CD14-positive monocyte (primary cell): ENCODE measurements around the gene WDR26. TPM values are rescaled to one million over a fixed set of nuclear protein-coding genes. Genes with fewer than 3 reads are reported as not detected.

ENCODE experiments used
- DNase-seq, 3 donors: peaks; one replicate each; pipeline ENCODE4 v3.0.0-alpha.2; 2011 to 2022
- H2AFZ ChIP-seq: 2 replicates; pipeline ENCODE4 v1.6.0; 2012; ENCODE audit warnings: mild to moderate bottlenecking, low read depth, low read length, inconsistent platforms; ENCODE audit not compliant: insufficient read depth, poor library complexity, severe bottlenecking
- H3K27ac ChIP-seq, 2 donors: 1 replicate in 1 of 2; 2 replicates in 1 of 2; pipeline ENCODE4 v1.5.1; 2012 to 2013; ENCODE audit warnings: low read length in 2 of 2, control low read depth in 1 of 2, inconsistent platforms in 1 of 2, low read depth in 1 of 2, mild to moderate bottlenecking in 1 of 2
- H3K27me3 ChIP-seq, 2 donors: one replicate each; pipeline versions ENCODE4 v1.6.0 to v1.6.1; 2011 to 2013; ENCODE audit warnings: low read length in 2 of 2; ENCODE audit not compliant: control insufficient read depth in 2 of 2, insufficient read depth in 2 of 2
- H3K36me3 ChIP-seq, 2 donors: replicated peaks in 1 of 2; 1 replicate in 1 of 2; 2 replicates in 1 of 2; pipeline versions ENCODE4 v1.5.1 to v1.6.1; 2012 to 2013; ENCODE audit warnings: low read length in 2 of 2, control low read depth in 1 of 2, inconsistent platforms in 1 of 2, mild to moderate bottlenecking in 1 of 2; ENCODE audit not compliant: insufficient read depth in 2 of 2, control insufficient read depth in 1 of 2
- H3K4me1 ChIP-seq, 2 donors: 1 replicate in 1 of 2; 2 replicates in 1 of 2; pipeline versions ENCODE4 v1.5.1 to v1.6.1; 2012 to 2013; ENCODE audit warnings: low read length in 2 of 2, control low read depth in 1 of 2, inconsistent platforms in 1 of 2, mild to moderate bottlenecking in 1 of 2, moderate library complexity in 1 of 2; ENCODE audit not compliant: insufficient read depth in 2 of 2, control insufficient read depth in 1 of 2
- H3K4me2 ChIP-seq: replicated peaks from 2 replicates; pipeline ENCODE3; 2012; ENCODE audit warnings: low read length, moderate library complexity, mild to moderate bottlenecking; ENCODE audit not compliant: poor library complexity, severe bottlenecking; ENCODE audit errors: extremely low read depth
- H3K4me3 ChIP-seq, 3 experiments: fragments of 200-600 bp in 1 of 3; sonication (generic) in 1 of 3; replicated peaks in 1 of 3; 1 replicate in 2 of 3; 2 replicates in 1 of 3; pipeline ENCODE4 v1.5.1; 2011 to 2013; ENCODE audit warnings: low read length in 3 of 3, mild to moderate bottlenecking in 3 of 3, control low read depth in 2 of 3, low read depth in 2 of 3, inconsistent platforms in 1 of 3, moderate library complexity in 1 of 3
- H3K79me2 ChIP-seq: 2 replicates; pipeline ENCODE4 v1.6.0; 2012; ENCODE audit warnings: mild to moderate bottlenecking, control low read depth, inconsistent platforms, low read length, moderate library complexity; ENCODE audit not compliant: insufficient read depth
- H3K9ac ChIP-seq: 2 replicates; pipeline ENCODE4 v1.6.0; 2017; ENCODE audit warnings: low read length, mild to moderate bottlenecking; ENCODE audit not compliant: insufficient read depth, poor library complexity, severe bottlenecking
- H3K9me3 ChIP-seq, 2 donors: replicated peaks in 1 of 2; 1 replicate in 1 of 2; 2 replicates in 1 of 2; pipeline versions ENCODE4 v1.5.1 to v1.6.1; 2012 to 2013; ENCODE audit warnings: low read length in 2 of 2, control low read depth in 1 of 2; ENCODE audit not compliant: control insufficient read depth in 1 of 2, insufficient read depth in 1 of 2
- H4K20me1 ChIP-seq: 2 replicates; pipeline ENCODE4 v1.6.0; 2012; ENCODE audit warnings: mild to moderate bottlenecking, low read length, control low read depth, moderate library complexity; ENCODE audit not compliant: insufficient read depth
- H3K27ac Mint-ChIP-seq, 7 donors: one replicate each; pipeline ENCODE4 v1.8.0; 2020; ENCODE audit warnings: mild to moderate bottlenecking in 7 of 7, mixed read lengths in 7 of 7, moderate library complexity in 6 of 7, inconsistent platforms in 2 of 7
- H3K27me3 Mint-ChIP-seq, 3 donors: one replicate each; pipeline ENCODE4 v1.8.0; 2021 to 2022; ENCODE audit warnings: low read depth in 3 of 3, mild to moderate bottlenecking in 3 of 3, mixed read lengths in 3 of 3, moderate library complexity in 3 of 3, inconsistent platforms in 1 of 3
- H3K36me3 Mint-ChIP-seq, 2 donors: one replicate each; pipeline ENCODE4 v1.8.0; 2020; ENCODE audit warnings: mixed read lengths in 2 of 2, inconsistent platforms in 1 of 2, mild to moderate bottlenecking in 1 of 2
- H3K4me1 Mint-ChIP-seq: one replicate; pipeline ENCODE4 v1.8.0; 2020; ENCODE audit warnings: mild to moderate bottlenecking, mixed read lengths
- H3K4me3 Mint-ChIP-seq, 2 donors: one replicate each; pipeline ENCODE4 v1.8.0; 2020; ENCODE audit warnings: mild to moderate bottlenecking in 2 of 2, mixed read lengths in 2 of 2, moderate library complexity in 1 of 2
- H3K9me3 Mint-ChIP-seq, 7 donors: one replicate each; pipeline ENCODE4 v1.8.0; 2020 to 2022; ENCODE audit warnings: mixed read lengths in 7 of 7, mild to moderate bottlenecking in 6 of 7, moderate library complexity in 6 of 7, inconsistent platforms in 2 of 7
- WGBS: methylation state at CpG from one replicate; pipeline ENCODE4 v1.1.5; 2013; ENCODE audit warnings: missing lambda C conversion rate; ENCODE audit not compliant: insufficient coverage; 5-methylcytosine and 5-hydroxymethylcytosine counted together
- intact Hi-C, 2 donors: fragments of 100-400 bp; cut with micrococcal nuclease; formaldehyde crosslinking; loops; one replicate each; pipeline versions ENCODE4 v1.15.0 to v1.15.1; 2023
- polyA plus RNA-seq, 3 donors: library from polyadenylated mRNA; depleted of rRNA in 1 of 3; unstranded in 2 of 3; stranded (reverse) in 1 of 3; fragments of 300-500 nt in 2 of 3; fragments of >200 nt in 1 of 3; fragmentation: Illumina TruSeq in 2 of 3; gene quantifications; 1 replicate in 2 of 3; 2 replicates in 1 of 3; pipeline ENCODE4 v1.2.3, GENCODE V29; 2012 to 2021
- TF ChIP-seq, protein P1 (sequence below): fragments of 200-600 bp; IDR thresholded peaks from one replicate; pipeline ENCODE4 v1.8.0; 2022; ENCODE audit warnings: antibody characterized with exemption, mild to moderate bottlenecking

Gene WDR26
- polyA plus RNA-seq, 3 donors = 2.7 to 59.4 (median 4.0) TPM

GRCh38 chr1:224450159-224450558 is 15.6 kb upstream of the WDR26 start:
- no peak overlapping the region for H3K4me3 Mint-ChIP-seq
- H3K27ac ChIP-seq = no peak overlapping the region
- intact Hi-C loops = no loop called here
- H3K9me3 ChIP-seq = no peaks in the 10 kb centered on the region
- peaks cover 6% of the 10 kb centered on the region for H3K4me1 Mint-ChIP-seq
- no peaks in the 10 kb centered on the region for H3K9me3 Mint-ChIP-seq
- no peaks in the 10 kb centered on the region for H4K20me1 ChIP-seq
- peaks cover 5 to 6% of the 10 kb centered on the region in 2 donors for H3K36me3 Mint-ChIP-seq
- TF ChIP-seq, protein P1, sequence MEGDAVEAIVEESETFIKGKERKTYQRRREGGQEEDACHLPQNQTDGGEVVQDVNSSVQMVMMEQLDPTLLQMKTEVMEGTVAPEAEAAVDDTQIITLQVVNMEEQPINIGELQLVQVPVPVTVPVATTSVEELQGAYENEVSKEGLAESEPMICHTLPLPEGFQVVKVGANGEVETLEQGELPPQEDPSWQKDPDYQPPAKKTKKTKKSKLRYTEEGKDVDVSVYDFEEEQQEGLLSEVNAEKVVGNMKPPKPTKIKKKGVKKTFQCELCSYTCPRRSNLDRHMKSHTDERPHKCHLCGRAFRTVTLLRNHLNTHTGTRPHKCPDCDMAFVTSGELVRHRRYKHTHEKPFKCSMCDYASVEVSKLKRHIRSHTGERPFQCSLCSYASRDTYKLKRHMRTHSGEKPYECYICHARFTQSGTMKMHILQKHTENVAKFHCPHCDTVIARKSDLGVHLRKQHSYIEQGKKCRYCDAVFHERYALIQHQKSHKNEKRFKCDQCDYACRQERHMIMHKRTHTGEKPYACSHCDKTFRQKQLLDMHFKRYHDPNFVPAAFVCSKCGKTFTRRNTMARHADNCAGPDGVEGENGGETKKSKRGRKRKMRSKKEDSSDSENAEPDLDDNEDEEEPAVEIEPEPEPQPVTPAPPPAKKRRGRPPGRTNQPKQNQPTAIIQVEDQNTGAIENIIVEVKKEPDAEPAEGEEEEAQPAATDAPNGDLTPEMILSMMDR = no peak
- no peak overlapping the region for H3K4me2 ChIP-seq
- H3K79me2 ChIP-seq = no peaks in the 10 kb centered on the region
- no peaks in the 10 kb centered on the region for H3K36me3 ChIP-seq
- WGBS = 70% methylated on average over 5 of the region's 5 CpGs
- H3K4me3 ChIP-seq = no peak overlapping the region
- no peaks in the 10 kb centered on the region for H3K27me3 ChIP-seq
- H2AFZ ChIP-seq = no peak overlapping the region
- H3K27me3 Mint-ChIP-seq = peaks cover 0 to 1% (median 0%) of the 10 kb centered on the region in 3 donors
- no peak overlapping the region for H3K9ac ChIP-seq
- peaks cover 0 to 7% of the 10 kb centered on the region in 2 donors for H3K4me1 ChIP-seq
- DNase-seq = no peak
- no peak overlapping the region for H3K27ac Mint-ChIP-seq

DNA sequence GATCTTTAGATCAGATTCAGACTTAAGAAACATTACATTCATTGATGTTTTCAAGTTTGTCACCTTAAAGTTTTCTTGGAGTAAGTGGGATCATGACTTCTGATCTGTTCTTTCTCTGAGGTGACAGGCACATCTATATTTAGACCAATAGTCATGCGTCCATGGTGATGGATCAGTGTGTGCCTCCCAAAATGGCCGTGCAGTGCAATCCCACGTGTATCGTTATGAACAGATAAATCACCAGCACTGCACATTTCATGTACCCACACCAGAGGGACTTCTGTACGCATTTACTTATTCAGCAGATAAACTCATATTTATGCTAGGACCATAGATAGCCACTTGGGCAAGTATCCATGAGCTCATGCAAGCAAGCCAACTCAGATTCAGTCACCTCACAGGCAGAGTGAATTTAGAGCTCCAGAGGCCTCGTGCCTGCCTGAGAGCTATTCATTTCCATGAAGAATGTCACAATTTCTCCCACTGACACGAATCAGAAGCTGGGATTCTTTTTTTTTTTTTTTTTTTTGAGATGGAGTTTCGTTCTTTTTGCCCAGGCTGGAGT is 13.9 kb upstream of the WDR26 start:
- TF ChIP-seq, protein P1 = no peak
- Histone ChIP-seq H3K4me1 (peaks cover 0 to 7% of the 10 kb centered on the region in 2 donors), H3K4me3 (no peak overlapping the region), H4K20me1 (no peaks in the 10 kb centered on the region), H3K27me3 (no peaks in the 10 kb centered on the region), H3K27ac (no peak overlapping the region), H3K9me3 (no peaks in the 10 kb centered on the region), H3K9ac (no peak overlapping the region), H3K79me2 (no peaks in the 10 kb centered on the region), H2AFZ (no peak overlapping the region), H3K36me3 (no peaks in the 10 kb centered on the region), H3K4me2 (no peak overlapping the region)
- WGBS = 100% methylated on average over 1 of the region's 8 CpGs
- Mint-ChIP-seq H3K36me3 (peaks cover 1 to 6% of the 10 kb centered on the region in 2 donors), H3K27me3 (peaks cover 0 to 1% (median 0%) of the 10 kb centered on the region in 3 donors), H3K27ac (no peak overlapping the region), H3K9me3 (no peaks in the 10 kb centered on the region), H3K4me1 (peaks cover 6% of the 10 kb centered on the region), H3K4me3 (no peak overlapping the region)
- intact Hi-C loops = no loop called here
- no peak for DNase-seq
